Ishikawa (cell line): ENCODE data around the gene RPA1.

Experiments used
- CEBPB ChIP-seq: IDR thresholded peaks from 2 replicates; pipeline ENCODE4 v1.6.1; 2012
- CREB1 ChIP-seq: IDR thresholded peaks from 2 replicates; pipeline ENCODE4 v1.6.1; 2012; ENCODE audit warnings: low read depth
- EGR1 ChIP-seq: IDR thresholded peaks from 2 replicates; pipeline ENCODE4 v1.6.1; 2012
- EP300 ChIP-seq: IDR thresholded peaks from 2 replicates; pipeline ENCODE4 v1.6.1; 2012; ENCODE audit warnings: borderline replicate concordance
- FOXM1 ChIP-seq: IDR thresholded peaks from 2 replicates; pipeline ENCODE4 v1.6.1; 2012; ENCODE audit warnings: low read depth, borderline replicate concordance
- MAX ChIP-seq: IDR thresholded peaks from 2 replicates; pipeline ENCODE4 v1.6.1; 2012
- NFIC ChIP-seq: IDR thresholded peaks from 2 replicates; pipeline ENCODE4 v1.6.1; 2012
- RAD21 ChIP-seq: IDR thresholded peaks from 2 replicates; pipeline ENCODE4 v1.6.1; 2012; ENCODE audit warnings: low read depth
- TAF1 ChIP-seq: IDR thresholded peaks from 2 replicates; pipeline ENCODE4 v1.6.1; 2012; ENCODE audit warnings: low read depth, mild to moderate bottlenecking
- TCF12 ChIP-seq: IDR thresholded peaks from 2 replicates; pipeline ENCODE4 v1.6.1; 2012; ENCODE audit warnings: low read depth
- TEAD4 ChIP-seq: IDR thresholded peaks from 2 replicates; pipeline ENCODE4 v1.6.1; 2012
- YY1 ChIP-seq: IDR thresholded peaks from 2 replicates; pipeline ENCODE4 v1.6.1; 2012; ENCODE audit warnings: low read depth
- ZBTB7A ChIP-seq: IDR thresholded peaks from 2 replicates; pipeline ENCODE4 v1.6.1; 2012; ENCODE audit warnings: low read depth
- TF ChIP-seq, protein P1 (sequence below): IDR thresholded peaks from 2 replicates; pipeline ENCODE4 v1.6.1; 2012
- TF ChIP-seq, protein P2 (sequence below): IDR thresholded peaks from 2 replicates; pipeline ENCODE4 v1.6.1; 2012; ENCODE audit warnings: low read depth, mild to moderate bottlenecking

RPA1 gene

GRCh38 chr17:1942066-1942365 is 112.2 kb downstream of the RPA1 start:
- TF ChIP-seq YY1 (no peak), TCF12 (no peak), EGR1 (no peak), RAD21 (no peak), MAX (no peak), CEBPB (no peak), ZBTB7A (no peak), TAF1 (no peak), NFIC (no peak), CREB1 (no peak), TEAD4 (no peak), EP300 (no peak), FOXM1 (no peak)
- TF ChIP-seq, protein P1, sequence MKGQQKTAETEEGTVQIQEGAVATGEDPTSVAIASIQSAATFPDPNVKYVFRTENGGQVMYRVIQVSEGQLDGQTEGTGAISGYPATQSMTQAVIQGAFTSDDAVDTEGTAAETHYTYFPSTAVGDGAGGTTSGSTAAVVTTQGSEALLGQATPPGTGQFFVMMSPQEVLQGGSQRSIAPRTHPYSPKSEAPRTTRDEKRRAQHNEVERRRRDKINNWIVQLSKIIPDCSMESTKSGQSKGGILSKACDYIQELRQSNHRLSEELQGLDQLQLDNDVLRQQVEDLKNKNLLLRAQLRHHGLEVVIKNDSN = no peak
- TF ChIP-seq, protein P2, sequence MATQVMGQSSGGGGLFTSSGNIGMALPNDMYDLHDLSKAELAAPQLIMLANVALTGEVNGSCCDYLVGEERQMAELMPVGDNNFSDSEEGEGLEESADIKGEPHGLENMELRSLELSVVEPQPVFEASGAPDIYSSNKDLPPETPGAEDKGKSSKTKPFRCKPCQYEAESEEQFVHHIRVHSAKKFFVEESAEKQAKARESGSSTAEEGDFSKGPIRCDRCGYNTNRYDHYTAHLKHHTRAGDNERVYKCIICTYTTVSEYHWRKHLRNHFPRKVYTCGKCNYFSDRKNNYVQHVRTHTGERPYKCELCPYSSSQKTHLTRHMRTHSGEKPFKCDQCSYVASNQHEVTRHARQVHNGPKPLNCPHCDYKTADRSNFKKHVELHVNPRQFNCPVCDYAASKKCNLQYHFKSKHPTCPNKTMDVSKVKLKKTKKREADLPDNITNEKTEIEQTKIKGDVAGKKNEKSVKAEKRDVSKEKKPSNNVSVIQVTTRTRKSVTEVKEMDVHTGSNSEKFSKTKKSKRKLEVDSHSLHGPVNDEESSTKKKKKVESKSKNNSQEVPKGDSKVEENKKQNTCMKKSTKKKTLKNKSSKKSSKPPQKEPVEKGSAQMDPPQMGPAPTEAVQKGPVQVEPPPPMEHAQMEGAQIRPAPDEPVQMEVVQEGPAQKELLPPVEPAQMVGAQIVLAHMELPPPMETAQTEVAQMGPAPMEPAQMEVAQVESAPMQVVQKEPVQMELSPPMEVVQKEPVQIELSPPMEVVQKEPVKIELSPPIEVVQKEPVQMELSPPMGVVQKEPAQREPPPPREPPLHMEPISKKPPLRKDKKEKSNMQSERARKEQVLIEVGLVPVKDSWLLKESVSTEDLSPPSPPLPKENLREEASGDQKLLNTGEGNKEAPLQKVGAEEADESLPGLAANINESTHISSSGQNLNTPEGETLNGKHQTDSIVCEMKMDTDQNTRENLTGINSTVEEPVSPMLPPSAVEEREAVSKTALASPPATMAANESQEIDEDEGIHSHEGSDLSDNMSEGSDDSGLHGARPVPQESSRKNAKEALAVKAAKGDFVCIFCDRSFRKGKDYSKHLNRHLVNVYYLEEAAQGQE = no peak

DNA sequence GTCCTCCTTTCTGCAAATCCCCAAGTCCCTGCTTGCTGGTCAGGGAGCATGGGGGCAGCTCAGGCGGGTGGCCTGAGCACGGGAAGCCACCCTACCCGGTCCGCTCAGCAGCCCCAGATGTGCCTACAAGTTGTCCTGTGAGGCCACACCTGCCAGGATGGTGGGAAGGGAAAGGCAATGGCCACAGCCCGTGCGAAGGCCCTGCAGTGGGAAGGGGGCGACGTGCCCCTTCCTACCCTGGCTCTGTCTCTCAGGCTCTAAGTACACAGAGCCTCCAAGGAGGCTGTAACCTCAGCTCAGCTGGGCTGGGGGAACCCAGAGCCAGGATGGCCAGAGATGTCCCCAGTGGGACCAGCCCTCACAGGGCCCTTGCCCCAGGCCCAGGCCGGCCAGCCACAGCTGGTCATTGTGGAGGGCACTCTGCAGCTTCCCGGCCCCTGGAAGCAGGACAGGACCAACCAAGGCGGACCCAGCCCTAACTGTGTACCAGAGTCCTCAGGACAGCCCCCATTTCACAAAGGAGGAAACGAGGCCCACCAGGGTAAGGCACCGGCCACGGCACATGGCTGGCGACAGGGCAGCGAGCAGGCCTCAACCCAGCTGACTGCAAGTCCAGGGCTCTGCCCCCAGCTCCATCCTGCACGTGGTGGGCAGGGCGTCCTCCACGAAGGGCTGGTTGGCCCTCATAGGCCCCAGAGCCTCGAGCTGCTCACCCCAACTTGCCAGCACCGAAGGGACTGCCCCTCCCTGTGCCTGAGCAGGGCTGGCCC is 113.0 kb downstream of the RPA1 start:
- TF ChIP-seq ZBTB7A (no peak), NFIC (no peak), YY1 (no peak), RAD21 (no peak)

DNA sequence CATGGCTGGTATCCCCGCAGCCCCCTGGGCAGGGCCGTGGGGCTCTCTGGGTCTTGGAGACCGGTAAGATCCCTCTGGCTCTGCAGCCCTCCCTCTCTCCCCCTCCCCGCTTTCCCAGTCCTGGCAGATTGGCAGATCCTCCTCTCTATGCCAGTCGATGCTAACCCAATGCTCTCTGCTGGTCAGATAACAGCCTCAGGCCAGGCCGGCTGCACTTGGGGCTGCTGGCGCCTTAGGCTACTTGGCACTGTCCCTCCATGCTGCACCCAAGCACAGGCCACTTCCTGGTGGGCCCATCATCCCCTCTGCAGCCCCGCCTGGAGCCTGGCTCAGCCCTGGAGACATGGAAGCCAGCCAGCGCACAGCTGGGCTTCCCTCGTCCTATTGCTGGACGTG is 113.6 kb downstream of the RPA1 start:
- TF ChIP-seq EP300 = no peak
- no peak for TF ChIP-seq RAD21
- TF ChIP-seq ZBTB7A = no peak
- TF ChIP-seq TCF12 = no peak
- TF ChIP-seq CEBPB = no peak
- TF ChIP-seq, protein P2 = no peak
- no peak for TF ChIP-seq MAX
- no peak for TF ChIP-seq YY1

- TF ChIP-seq CREB1 (no peak), MAX (no peak), EP300 (no peak), TAF1 (no peak), TEAD4 (no peak), YY1 (no peak), RAD21 (no peak), ZBTB7A (no peak), FOXM1 (no peak), CEBPB (no peak), TCF12 (no peak), EGR1 (no peak), NFIC (no peak)
- TF ChIP-seq, protein P2 = no peak
- TF ChIP-seq, protein P1 = no peak
These were observed 115.8 kb downstream of the RPA1 start for GRCh38 chr17:1945621-1946020.
